Upper lobe of left lung (tissue), 6 donors: ENCODE results near the gene CAPNS2. TPM values are rescaled to one million over a fixed set of nuclear protein-coding genes. Genes with fewer than 3 reads are reported as not detected.

ENCODE experiments used
- ATAC-seq, 2 donors: fragments of 200-7000 bp; cut with Tn5 transposase; one replicate each; pipeline ENCODE4 v1.9.1; 2022; ENCODE audit warnings: mild to moderate bottlenecking in 2 of 2, moderate library complexity in 2 of 2; ENCODE audit not compliant: low FRiP score in 2 of 2
- DNase-seq, 2 donors: peaks; one replicate each; pipeline ENCODE4 v3.0.0-alpha.2; 2019 to 2020
- H3K27ac ChIP-seq, 4 donors: fragments of 200-600 bp; sonication (generic); one replicate each; pipeline ENCODE4 v1.5.1; 2016 to 2019
- H3K27me3 ChIP-seq, 4 donors: fragments of 200-600 bp; sonication (generic); one replicate each; pipeline ENCODE4 v1.5.1; 2017 to 2019
- H3K36me3 ChIP-seq, 4 donors: fragments of 200-600 bp; sonication (generic); one replicate each; pipeline ENCODE4 v1.5.1; 2016 to 2019
- H3K4me1 ChIP-seq, 4 donors: fragments of 200-600 bp; sonication (generic); one replicate each; pipeline ENCODE4 v1.5.1; 2018 to 2019
- H3K4me3 ChIP-seq, 4 donors: fragments of 200-600 bp; sonication (generic); one replicate each; pipeline ENCODE4 v1.5.1; 2017 to 2019; ENCODE audit warnings: mild to moderate bottlenecking in 2 of 4, moderate library complexity in 1 of 4
- H3K9me3 ChIP-seq, 4 donors: fragments of 200-600 bp; sonication (generic); one replicate each; pipeline ENCODE4 v1.5.1; 2018 to 2019
- EP300 ChIP-seq, 4 donors: sonication (generic); formaldehyde crosslinking; IDR thresholded peaks; one replicate each; pipeline ENCODE4 v1.5.1; 2017; ENCODE audit warnings: antibody characterized with exemption in 4 of 4, control low read depth in 2 of 4
- POLR2A ChIP-seq, 4 donors: fragments of 450-650 bp; IDR thresholded peaks; one replicate each; pipeline ENCODE4 v1.5.1; 2016 to 2017; ENCODE audit warnings: antibody characterized with exemption in 4 of 4, mild to moderate bottlenecking in 2 of 4
- POLR2AphosphoS5 ChIP-seq, 2 donors: sonication (generic); formaldehyde crosslinking; IDR thresholded peaks; one replicate each; pipeline ENCODE4 v1.5.1; 2017; ENCODE audit warnings: antibody characterized with exemption in 2 of 2
- WGBS, 2 donors: methylation state at CpG; one replicate each; pipeline ENCODE4 v1.1.5; 2017 to 2018; 5-methylcytosine and 5-hydroxymethylcytosine counted together
- total RNA-seq, 6 donors: library from RNA; depleted of rRNA in 4 of 6; stranded (reverse); fragments of >200 nt in 4 of 6; gene quantifications; one replicate each; pipeline versions ENCODE4 v1.1.0 to v1.2.1, GENCODE V29; 2016 to 2021
- TF ChIP-seq, protein P1 (sequence below), 6 experiments: fragments of 450-650 bp in 4 of 6; fragments of 200-600 bp in 2 of 6; sonication (generic) in 2 of 6; IDR thresholded peaks; one replicate each; pipeline ENCODE4 v1.5.1; 2016 to 2019; ENCODE audit warnings: antibody characterized with exemption in 6 of 6
- donor health status: DM: no; HTN: no; CAD: no; lungs with moderate emphysema.
- donor health status: DM: no; HTN: yes; CAD: no; lungs with severe emphysema.

Gene CAPNS2
- total RNA-seq, 6 donors from 2014 or later: 0.72 to 3.1 (median 2.1) TPM; not detected in 1

DNA sequence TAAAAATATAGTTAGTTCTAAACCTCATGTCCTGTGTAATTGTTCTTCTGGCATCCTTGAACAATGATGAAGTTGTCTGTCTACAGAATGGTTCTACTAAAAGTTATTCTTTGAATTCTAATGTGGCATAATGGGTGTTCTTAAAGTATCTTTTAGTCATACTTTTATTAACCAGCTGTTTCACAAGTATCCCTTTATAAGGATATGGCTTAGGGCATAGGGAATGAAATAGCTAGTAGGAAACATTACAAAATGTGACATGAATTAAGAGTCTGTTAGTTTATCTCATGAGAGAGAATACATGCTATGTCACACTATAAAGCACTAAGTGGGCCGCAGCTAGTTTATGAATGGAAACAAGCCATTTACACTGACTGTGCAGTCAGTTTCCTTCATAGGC is 26.3 kb upstream of the CAPNS2 start:
- WGBS, 2 donors: 93 to 97% methylated on average over 1 of the region's 1 CpG
- Histone ChIP-seq H3K27ac (no peak overlapping the region), H3K9me3 (no peaks in the 10 kb centered on the region), H3K27me3 (no peaks in the 10 kb centered on the region), H3K4me1 (no peaks in the 10 kb centered on the region), H3K4me3 (no peak overlapping the region), H3K36me3 (no peaks in the 10 kb centered on the region)
- DNase-seq (no peak), ATAC-seq (no peak)
- TF ChIP-seq, protein P1, sequence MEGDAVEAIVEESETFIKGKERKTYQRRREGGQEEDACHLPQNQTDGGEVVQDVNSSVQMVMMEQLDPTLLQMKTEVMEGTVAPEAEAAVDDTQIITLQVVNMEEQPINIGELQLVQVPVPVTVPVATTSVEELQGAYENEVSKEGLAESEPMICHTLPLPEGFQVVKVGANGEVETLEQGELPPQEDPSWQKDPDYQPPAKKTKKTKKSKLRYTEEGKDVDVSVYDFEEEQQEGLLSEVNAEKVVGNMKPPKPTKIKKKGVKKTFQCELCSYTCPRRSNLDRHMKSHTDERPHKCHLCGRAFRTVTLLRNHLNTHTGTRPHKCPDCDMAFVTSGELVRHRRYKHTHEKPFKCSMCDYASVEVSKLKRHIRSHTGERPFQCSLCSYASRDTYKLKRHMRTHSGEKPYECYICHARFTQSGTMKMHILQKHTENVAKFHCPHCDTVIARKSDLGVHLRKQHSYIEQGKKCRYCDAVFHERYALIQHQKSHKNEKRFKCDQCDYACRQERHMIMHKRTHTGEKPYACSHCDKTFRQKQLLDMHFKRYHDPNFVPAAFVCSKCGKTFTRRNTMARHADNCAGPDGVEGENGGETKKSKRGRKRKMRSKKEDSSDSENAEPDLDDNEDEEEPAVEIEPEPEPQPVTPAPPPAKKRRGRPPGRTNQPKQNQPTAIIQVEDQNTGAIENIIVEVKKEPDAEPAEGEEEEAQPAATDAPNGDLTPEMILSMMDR (IDR thresholded peaks at IDR 0.05): no peak
- TF ChIP-seq POLR2AphosphoS5 (IDR thresholded peaks at IDR 0.05) (no peak), EP300 (IDR thresholded peaks at IDR 0.05) (no peak), POLR2A (IDR thresholded peaks at IDR 0.05) (no peak)

DNA sequence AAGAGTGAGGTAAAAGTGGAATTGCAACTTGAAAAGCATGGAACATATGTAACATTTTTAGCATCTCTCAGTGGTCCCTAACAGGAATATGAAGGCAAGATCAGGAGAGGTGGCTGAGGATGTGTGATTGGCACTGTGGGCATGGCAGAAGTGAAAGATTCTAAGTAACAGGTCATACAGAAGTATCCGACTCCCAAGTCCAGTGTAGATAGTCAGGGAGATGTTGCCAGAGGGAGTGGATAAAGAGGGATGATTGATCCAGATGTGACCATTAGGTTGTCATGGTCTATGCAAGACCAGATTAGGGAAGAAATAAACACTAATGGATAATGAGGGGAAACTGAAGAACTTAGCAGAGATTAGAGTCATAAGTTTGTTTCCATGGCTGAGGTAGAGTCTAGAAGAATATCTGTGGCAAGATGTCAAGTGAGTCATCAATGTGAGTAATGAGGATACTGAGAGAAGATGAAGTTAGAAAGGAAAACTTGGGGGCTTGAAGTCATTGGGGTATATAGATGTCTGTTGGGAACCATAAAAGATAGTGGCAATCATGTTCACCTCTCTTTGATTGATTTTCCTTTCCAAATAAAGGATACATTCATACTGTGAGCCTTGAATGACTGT is 23.9 kb upstream of the CAPNS2 start:
- Histone ChIP-seq H3K36me3 (no peaks in the 10 kb centered on the region), H3K27me3 (no peaks in the 10 kb centered on the region), H3K4me3 (no peak overlapping the region), H3K4me1 (no peaks in the 10 kb centered on the region), H3K27ac (no peak overlapping the region), H3K9me3 (no peaks in the 10 kb centered on the region)
- ATAC-seq: peak in 1 of 2 donors; percentile 88
- TF ChIP-seq EP300 (IDR thresholded peaks at IDR 0.05) (no peak), POLR2A (IDR thresholded peaks at IDR 0.05) (no peak), POLR2AphosphoS5 (IDR thresholded peaks at IDR 0.05) (no peak)
- TF ChIP-seq, protein P1 (IDR thresholded peaks at IDR 0.05): no peak
- WGBS, 2 donors: 94 to 96% methylated on average over 1 of the region's 1 CpG
- no peak for DNase-seq

DNA sequence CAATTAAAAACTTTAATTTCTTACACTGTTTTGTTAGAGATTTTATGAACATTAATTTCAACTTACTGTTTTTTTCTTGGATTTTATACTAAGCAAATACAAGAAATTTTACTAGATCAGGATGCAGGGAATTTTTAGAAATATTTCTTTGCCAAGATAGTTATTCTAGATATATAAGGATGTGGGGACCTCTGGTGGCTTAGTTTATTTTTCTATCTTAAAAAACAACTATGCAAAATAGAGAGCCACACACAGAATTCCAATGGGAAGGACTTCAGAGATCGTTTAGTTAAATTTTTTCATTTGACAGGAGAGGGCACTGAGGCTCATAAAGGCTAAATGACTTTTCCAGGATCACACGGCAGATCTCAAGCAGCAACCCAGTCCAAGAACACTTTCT is 23.0 kb upstream of the CAPNS2 start:
- Histone ChIP-seq H3K27me3 (no peaks in the 10 kb centered on the region), H3K4me3 (no peak overlapping the region), H3K9me3 (no peaks in the 10 kb centered on the region), H3K4me1 (no peaks in the 10 kb centered on the region), H3K36me3 (no peaks in the 10 kb centered on the region), H3K27ac (no peak overlapping the region)
- TF ChIP-seq POLR2AphosphoS5 (IDR thresholded peaks at IDR 0.05): no peak
- TF ChIP-seq, protein P1 (IDR thresholded peaks at IDR 0.05): peak in 3 of 6 experiments; percentile 19 to 27 (median 21)
- TF ChIP-seq EP300 (IDR thresholded peaks at IDR 0.05): no peak
- WGBS, 2 donors: 18 to 24% methylated on average over 2 of the region's 2 CpGs
- ATAC-seq: peak in 1 of 2 donors; percentile 80
- DNase-seq: no peak

DNA sequence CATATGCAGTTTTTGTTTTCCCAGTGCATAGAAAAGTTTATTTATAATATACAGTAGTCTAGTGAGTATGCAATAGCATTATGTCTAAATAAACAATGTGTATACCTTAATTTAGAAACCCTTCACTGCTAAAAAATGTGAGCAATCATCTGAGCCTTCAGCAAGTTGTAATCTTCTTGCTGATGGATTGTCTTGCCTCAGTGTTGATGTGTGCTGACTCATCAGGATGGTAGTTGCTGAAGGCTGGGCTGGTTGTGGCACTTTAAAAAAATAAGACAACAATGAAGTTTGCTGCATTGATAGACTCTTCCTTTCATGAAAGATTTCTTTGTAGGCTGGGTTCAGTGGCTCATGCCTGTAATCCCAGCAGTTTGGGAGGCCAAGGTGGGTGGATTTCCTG is 13.9 kb upstream of the CAPNS2 start:
- Histone ChIP-seq H3K27ac (no peak overlapping the region), H3K4me3 (no peak overlapping the region), H3K27me3 (no peaks in the 10 kb centered on the region), H3K9me3 (no peaks in the 10 kb centered on the region), H3K36me3 (no peaks in the 10 kb centered on the region), H3K4me1 (peaks cover 0 to 5% (median 0%) of the 10 kb centered on the region in 4 donors)
- TF ChIP-seq POLR2AphosphoS5 (IDR thresholded peaks at IDR 0.05) (no peak), EP300 (IDR thresholded peaks at IDR 0.05) (no peak), POLR2A (IDR thresholded peaks at IDR 0.05) (no peak)
- TF ChIP-seq, protein P1 (IDR thresholded peaks at IDR 0.05): no peak
- DNase-seq (no peak), ATAC-seq (no peak)

DNA sequence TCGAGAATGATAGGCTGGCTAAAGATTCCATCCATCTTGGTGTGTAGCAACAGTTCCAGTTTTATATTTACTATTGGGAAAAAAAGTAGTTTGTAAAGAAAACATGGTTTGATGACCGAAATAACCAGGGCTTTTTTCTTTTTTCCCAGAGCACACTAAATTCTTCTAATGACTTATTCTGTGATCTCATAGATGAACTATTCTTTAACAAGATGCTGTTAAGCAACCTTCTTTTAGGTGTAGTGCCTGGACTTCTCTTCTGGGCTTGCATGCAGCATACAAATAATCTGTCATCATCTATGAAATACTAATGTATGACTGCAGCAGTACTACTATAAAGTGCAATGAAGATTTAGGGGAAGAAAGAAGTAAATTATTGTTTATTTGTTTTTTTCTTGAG is 11.0 kb upstream of the CAPNS2 start:
- 66 to 87% methylated on average over 2 of the region's 2 CpGs for WGBS, 2 donors
- Histone ChIP-seq H3K4me3 (no peak overlapping the region), H3K36me3 (no peaks in the 10 kb centered on the region), H3K9me3 (no peaks in the 10 kb centered on the region), H3K4me1 (peaks cover 0 to 12% (median 5%) of the 10 kb centered on the region in 4 donors), H3K27me3 (no peaks in the 10 kb centered on the region), H3K27ac (no peak overlapping the region)
- no peak for ATAC-seq
- DNase-seq: no peak
- TF ChIP-seq POLR2A (IDR thresholded peaks at IDR 0.05) (no peak), EP300 (IDR thresholded peaks at IDR 0.05) (no peak), POLR2AphosphoS5 (IDR thresholded peaks at IDR 0.05) (no peak)
- TF ChIP-seq, protein P1 (IDR thresholded peaks at IDR 0.05): no peak
